ENCODE results near the gene PUSL1.

The PUSL1 gene

GRCh38 chr1:1359308-1359663 lies 50.9 kb downstream of the PUSL1 start:
- Histone ChIP-seq H2BK12ac (ENCODE audit: low read length) (peak overlapping the region; percentile 99), H2BK5ac (ENCODE audit: low read length) (peak overlapping the region; percentile 70), H3K4me2 (ENCODE audit: insufficient read depth, low read length, poor library complexity, severe bottlenecking) (no peak overlapping the region), H4K8ac (ENCODE audit: low read depth, low read length) (no peak overlapping the region), H3K14ac (ENCODE audit: low read length) (peak overlapping the region; percentile 14), H3K27me3 (ENCODE audit: control insufficient read depth in 3 of 3, insufficient read depth in 3 of 3, low read depth in 1 of 3, low read length in 3 of 3) (peaks cover 0 to 12% (median 9%) of the 10 kb centered on the region in 3 experiments), H2BK120ac (ENCODE audit: low read depth, low read length) (peak overlapping the region; percentile 99), H3K23ac (ENCODE audit: low read depth, low read length, poor library complexity) (no peak overlapping the region), H3K4me1 (ENCODE audit: control insufficient read depth in 2 of 2, insufficient read depth in 1 of 2, low read depth in 1 of 2, low read length in 2 of 2) (peaks cover 48 to 54% of the 10 kb centered on the region in 2 donors), H2AFZ (ENCODE audit: low read length) (peak overlapping the region; percentile 74), H3K4ac (ENCODE audit: low read length) (peak overlapping the region; percentile 94), H3K9ac (ENCODE audit: low read depth, low read length, poor library complexity) (peak overlapping the region; percentile 50), H2BK15ac (ENCODE audit: low read length) (peak overlapping the region; percentile 97), H3K18ac (ENCODE audit: low read length) (peak overlapping the region; percentile 97), H4K91ac (ENCODE audit: low read depth, low read length, poor library complexity) (no peak overlapping the region), H3K36me3 (replicated peaks in 1 of 2; ENCODE audit: control insufficient read depth in 2 of 2, insufficient read depth in 2 of 2, low read length in 2 of 2) (no peaks in the 10 kb centered on the region), H3K27ac (replicated peaks; ENCODE audit: low read length) (peak overlapping the region; percentile 88), H3K79me1 (ENCODE audit: low read depth, low read length) (peaks cover 3% of the 10 kb centered on the region), H3K9me3 (replicated peaks in 1 of 2; ENCODE audit: control insufficient read depth in 2 of 2, insufficient read depth in 1 of 2, low read depth in 1 of 2, low read length in 2 of 2) (no peaks in the 10 kb centered on the region), H3K4me3 (ENCODE audit: low read length in 2 of 2) (no peak overlapping the region), H2AK5ac (ENCODE audit: low read depth, low read length) (peak overlapping the region; percentile 94)
- no CpG with 5 or more reads among the region's 6 CpGs for WGBS, 2 donors (ENCODE audit: extremely low coverage in 2 of 2, insufficient read length in 2 of 2, insufficient replicate concordance in 1 of 2)
- no peak for DNase-seq (ENCODE audit: low spot score)

- Histone ChIP-seq H3K79me1 (ENCODE audit: low read depth, low read length) (peaks cover 3% of the 10 kb centered on the region), H3K4ac (ENCODE audit: low read length) (no peak overlapping the region), H4K91ac (ENCODE audit: low read depth, low read length, poor library complexity) (no peak overlapping the region), H3K18ac (ENCODE audit: low read length) (peak overlapping the region; percentile 93), H2AFZ (ENCODE audit: low read length) (peak overlapping the region; percentile 74), H4K8ac (ENCODE audit: low read depth, low read length) (no peak overlapping the region), H3K36me3 (replicated peaks in 1 of 2; ENCODE audit: control insufficient read depth in 2 of 2, insufficient read depth in 2 of 2, low read length in 2 of 2) (no peaks in the 10 kb centered on the region), H2BK120ac (ENCODE audit: low read depth, low read length) (no peak overlapping the region), H3K4me3 (ENCODE audit: low read length in 2 of 2) (peak overlapping the region in 1 of 2 donors; percentile 19), H3K23ac (ENCODE audit: low read depth, low read length, poor library complexity) (no peak overlapping the region), H3K4me2 (ENCODE audit: insufficient read depth, low read length, poor library complexity, severe bottlenecking) (no peak overlapping the region), H3K27me3 (ENCODE audit: control insufficient read depth in 3 of 3, insufficient read depth in 3 of 3, low read depth in 1 of 3, low read length in 3 of 3) (peaks cover 0 to 6% (median 4%) of the 10 kb centered on the region in 3 experiments), H3K27ac (replicated peaks; ENCODE audit: low read length) (peak overlapping the region; percentile 88), H2BK5ac (ENCODE audit: low read length) (peak overlapping the region; percentile 70), H3K9ac (ENCODE audit: low read depth, low read length, poor library complexity) (peak overlapping the region; percentile 78), H3K4me1 (ENCODE audit: control insufficient read depth in 2 of 2, insufficient read depth in 1 of 2, low read depth in 1 of 2, low read length in 2 of 2) (peaks cover 43 to 54% of the 10 kb centered on the region in 2 donors), H2BK15ac (ENCODE audit: low read length) (peak overlapping the region; percentile 70), H3K9me3 (replicated peaks in 1 of 2; ENCODE audit: control insufficient read depth in 2 of 2, insufficient read depth in 1 of 2, low read depth in 1 of 2, low read length in 2 of 2) (no peaks in the 10 kb centered on the region), H2BK12ac (ENCODE audit: low read length) (peak overlapping the region; percentile 87), H3K14ac (ENCODE audit: low read length) (peak overlapping the region; percentile 48), H2AK5ac (ENCODE audit: low read depth, low read length) (peak overlapping the region; percentile 94)
- no CpG with 5 or more reads among the region's 28 CpGs for WGBS, 2 donors (ENCODE audit: extremely low coverage in 2 of 2, insufficient read length in 2 of 2, insufficient replicate concordance in 1 of 2)
- DNase-seq (ENCODE audit: low spot score): no peak
Observed at GRCh38 chr1:1359664-1360468, 51.5 kb downstream of the PUSL1 start.

GRCh38 chr1:1360506-1361169 lies 52.2 kb downstream of the PUSL1 start:
- Histone ChIP-seq H3K4me3 (ENCODE audit: low read length in 2 of 2) (no peak overlapping the region), H3K23ac (ENCODE audit: low read depth, low read length, poor library complexity) (peak overlapping the region; percentile 70), H3K4ac (ENCODE audit: low read length) (peak overlapping the region; percentile 2), H3K27me3 (ENCODE audit: control insufficient read depth in 3 of 3, insufficient read depth in 3 of 3, low read depth in 1 of 3, low read length in 3 of 3) (no peaks in the 10 kb centered on the region), H4K91ac (ENCODE audit: low read depth, low read length, poor library complexity) (peak overlapping the region; percentile 31), H3K79me1 (ENCODE audit: low read depth, low read length) (peaks cover 3% of the 10 kb centered on the region), H3K9me3 (replicated peaks in 1 of 2; ENCODE audit: control insufficient read depth in 2 of 2, insufficient read depth in 1 of 2, low read depth in 1 of 2, low read length in 2 of 2) (no peaks in the 10 kb centered on the region), H3K36me3 (replicated peaks in 1 of 2; ENCODE audit: control insufficient read depth in 2 of 2, insufficient read depth in 2 of 2, low read length in 2 of 2) (no peaks in the 10 kb centered on the region), H4K8ac (ENCODE audit: low read depth, low read length) (peak overlapping the region; percentile 94), H2BK15ac (ENCODE audit: low read length) (peak overlapping the region; percentile 94), H2BK5ac (ENCODE audit: low read length) (peak overlapping the region; percentile 70), H3K4me2 (ENCODE audit: insufficient read depth, low read length, poor library complexity, severe bottlenecking) (peak overlapping the region; percentile 15), H2AK5ac (ENCODE audit: low read depth, low read length) (peak overlapping the region; percentile 94), H3K27ac (replicated peaks; ENCODE audit: low read length) (peak overlapping the region; percentile 88), H2BK12ac (ENCODE audit: low read length) (peak overlapping the region; percentile 99), H3K9ac (ENCODE audit: low read depth, low read length, poor library complexity) (peak overlapping the region; percentile 80), H2BK120ac (ENCODE audit: low read depth, low read length) (no peak overlapping the region), H3K4me1 (ENCODE audit: control insufficient read depth in 2 of 2, insufficient read depth in 1 of 2, low read depth in 1 of 2, low read length in 2 of 2) (peaks cover 43 to 54% of the 10 kb centered on the region in 2 donors), H3K18ac (ENCODE audit: low read length) (peak overlapping the region; percentile 83), H3K14ac (ENCODE audit: low read length) (peak overlapping the region; percentile 28), H2AFZ (ENCODE audit: low read length) (no peak overlapping the region)
- DNase-seq (ENCODE audit: low spot score): no peak
- WGBS, 2 donors (ENCODE audit: extremely low coverage in 2 of 2, insufficient read length in 2 of 2, insufficient replicate concordance in 1 of 2): no CpG with 5 or more reads among the region's 20 CpGs
